Measurements from ENCODE around the gene FAM186B.

DNA sequence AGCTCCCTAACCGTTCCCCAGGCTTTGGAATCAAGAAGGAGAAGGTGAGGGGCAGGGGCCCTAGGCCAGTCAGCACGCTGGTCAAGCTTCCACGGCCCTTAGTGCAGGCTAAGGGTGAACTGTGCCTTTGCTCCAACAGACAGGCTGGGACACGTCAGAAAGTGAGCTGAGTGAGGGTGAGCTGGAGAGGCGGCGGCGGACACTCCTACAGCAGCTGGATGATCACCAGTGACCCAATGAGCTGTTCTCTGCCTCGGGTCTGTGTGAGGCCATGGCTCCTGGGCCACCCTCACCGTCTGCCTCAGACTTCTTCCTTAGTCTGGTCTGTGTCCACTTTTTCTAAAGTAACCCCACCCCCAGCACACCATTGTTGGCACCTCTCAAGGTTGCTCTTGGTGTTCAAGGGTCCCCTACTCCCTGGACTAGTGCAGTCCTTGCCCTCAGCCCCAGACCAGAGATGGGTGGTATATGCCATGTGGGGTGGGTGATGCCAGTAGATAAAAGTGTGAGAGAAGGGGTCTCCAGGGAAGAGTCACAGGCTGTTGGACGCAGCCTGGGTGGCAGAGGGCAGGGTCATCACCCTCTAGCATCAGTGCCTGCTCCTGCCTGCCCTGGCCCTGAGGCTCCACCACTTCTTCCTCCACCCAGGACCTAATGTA, 38.7 kb upstream of the FAM186B start:
- TF ChIP-seq, protein P1, sequence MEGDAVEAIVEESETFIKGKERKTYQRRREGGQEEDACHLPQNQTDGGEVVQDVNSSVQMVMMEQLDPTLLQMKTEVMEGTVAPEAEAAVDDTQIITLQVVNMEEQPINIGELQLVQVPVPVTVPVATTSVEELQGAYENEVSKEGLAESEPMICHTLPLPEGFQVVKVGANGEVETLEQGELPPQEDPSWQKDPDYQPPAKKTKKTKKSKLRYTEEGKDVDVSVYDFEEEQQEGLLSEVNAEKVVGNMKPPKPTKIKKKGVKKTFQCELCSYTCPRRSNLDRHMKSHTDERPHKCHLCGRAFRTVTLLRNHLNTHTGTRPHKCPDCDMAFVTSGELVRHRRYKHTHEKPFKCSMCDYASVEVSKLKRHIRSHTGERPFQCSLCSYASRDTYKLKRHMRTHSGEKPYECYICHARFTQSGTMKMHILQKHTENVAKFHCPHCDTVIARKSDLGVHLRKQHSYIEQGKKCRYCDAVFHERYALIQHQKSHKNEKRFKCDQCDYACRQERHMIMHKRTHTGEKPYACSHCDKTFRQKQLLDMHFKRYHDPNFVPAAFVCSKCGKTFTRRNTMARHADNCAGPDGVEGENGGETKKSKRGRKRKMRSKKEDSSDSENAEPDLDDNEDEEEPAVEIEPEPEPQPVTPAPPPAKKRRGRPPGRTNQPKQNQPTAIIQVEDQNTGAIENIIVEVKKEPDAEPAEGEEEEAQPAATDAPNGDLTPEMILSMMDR (IDR thresholded peaks at IDR 0.05), result no peak
- no peak for TF ChIP-seq EP300 (IDR thresholded peaks at IDR 0.05)
- no peak for TF ChIP-seq HOXA7 (CRISPR knock-in tag; IDR thresholded peaks at IDR 0.05)
- no peak for TF ChIP-seq EHF (CRISPR knock-in tag; IDR thresholded peaks at IDR 0.05)
- no peak for TF ChIP-seq ZFP36 (IDR thresholded peaks at IDR 0.05; ENCODE audit: borderline replicate concordance, partially characterized antibody)
- TF ChIP-seq FOSL2 (IDR thresholded peaks at IDR 0.05), result no peak
- no peak for TF ChIP-seq FOSL2 (CRISPR knock-in tag; IDR thresholded peaks at IDR 0.05)
- TF ChIP-seq, protein P2, sequence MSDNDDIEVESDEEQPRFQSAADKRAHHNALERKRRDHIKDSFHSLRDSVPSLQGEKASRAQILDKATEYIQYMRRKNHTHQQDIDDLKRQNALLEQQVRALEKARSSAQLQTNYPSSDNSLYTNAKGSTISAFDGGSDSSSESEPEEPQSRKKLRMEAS (IDR thresholded peaks at IDR 0.05), result 0 out of 2 replicates have a peak, but pooled peaks have one; percentile 1
- TF ChIP-seq MAFK (IDR thresholded peaks at IDR 0.05; ENCODE audit: partially characterized antibody), result no peak
- TF ChIP-seq POLR2A (IDR thresholded peaks at IDR 0.05; ENCODE audit: low read length), result peak; percentile 13; the same call in 1 of the 2 replicates
- no peak for TF ChIP-seq RFX5 (IDR thresholded peaks at IDR 0.05)

Data from A549 (cell line).